Activated naive CD8-positive, alpha-beta T cell treated with anti-CD3 and anti-CD28 coated beads, Interleukin-2, amount 10 ng/mL, durations not matched to agents 7 days and 5 days (primary cell): ENCODE measurements around the gene CNNM1. TPM values are rescaled to one million over a fixed set of nuclear protein-coding genes. Genes with fewer than 3 reads are reported as not detected.

Experiments used
- ATAC-seq: fragments of 150-1000 bp; cut with Tn5 transposase; one replicate; pipeline ENCODE4 v1.10.0; 2021; ENCODE audit warnings: low read depth, moderate library complexity
- POLR2A ChIA-PET: fragments of 350-600 bp; sonication (Branson Sonifier 250); formaldehyde crosslinking; loops from one replicate; lab custom pipeline; 2021; ENCODE audit warnings: antibody characterized with exemption; lab: Charles Lee
- DNase-seq: peaks from one replicate; pipeline ENCODE4 v3.0.0; 2021
- H3K27ac Mint-ChIP-seq: one replicate; pipeline ENCODE4 v1.8.0; 2022; ENCODE audit warnings: mild to moderate bottlenecking, mixed read lengths
- H3K27me3 Mint-ChIP-seq: one replicate; pipeline ENCODE4 v1.8.0; 2022; ENCODE audit warnings: mild to moderate bottlenecking, moderate library complexity, mixed read lengths
- H3K36me3 Mint-ChIP-seq: one replicate; pipeline ENCODE4 v1.8.0; 2021; ENCODE audit warnings: mild to moderate bottlenecking, mixed read lengths
- H3K4me1 Mint-ChIP-seq: one replicate; pipeline ENCODE4 v1.8.0; 2021; ENCODE audit warnings: mixed read lengths
- H3K4me3 Mint-ChIP-seq: one replicate; pipeline ENCODE4 v1.8.0; 2022; ENCODE audit warnings: mild to moderate bottlenecking, moderate library complexity, mixed read lengths
- H3K9me3 Mint-ChIP-seq: one replicate; pipeline ENCODE4 v1.8.0; 2021; ENCODE audit warnings: mixed read lengths
- total RNA-seq, 2 experiments: library from RNA; stranded (reverse); gene quantifications; one replicate each; pipeline ENCODE4 v1.2.3, GENCODE V29; 2021

The CNNM1 gene
- total RNA-seq, 2 experiments from 2014 or later = 0.26 to 0.50 TPM

DNA sequence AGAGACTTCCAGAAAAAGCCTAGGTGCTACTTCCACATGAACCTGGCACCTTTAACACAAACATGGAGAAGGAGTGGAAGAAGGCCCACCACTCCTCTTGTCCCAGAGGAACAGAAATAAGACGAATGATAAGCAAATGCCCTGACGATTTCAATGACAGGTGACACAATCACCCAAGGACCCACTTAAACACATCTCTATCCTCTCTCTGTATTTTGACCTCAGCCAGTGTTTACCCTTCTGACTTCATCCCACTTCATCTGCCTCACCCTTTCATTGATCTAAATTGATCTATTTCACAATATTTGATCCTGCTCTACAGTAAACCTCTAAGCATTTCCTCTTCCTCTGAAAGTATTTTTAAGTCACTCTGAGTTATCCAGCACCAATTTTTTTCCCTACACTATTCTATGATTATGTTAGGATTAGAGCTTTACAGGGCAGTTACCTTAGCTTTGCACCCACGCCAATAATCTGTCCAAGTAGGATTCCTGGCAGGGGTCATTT is 92.1 kb downstream of the CNNM1 start:
- no peak for DNase-seq
- no peaks in the 10 kb centered on the region for H3K27me3 Mint-ChIP-seq
- ATAC-seq = no peak
- no peaks in the 10 kb centered on the region for H3K9me3 Mint-ChIP-seq
- H3K4me3 Mint-ChIP-seq = no peak overlapping the region
- POLR2A ChIA-PET = no interaction called here
- H3K4me1 Mint-ChIP-seq = peaks cover 2% of the 10 kb centered on the region
- no peak overlapping the region for H3K27ac Mint-ChIP-seq
- peaks cover 22% of the 10 kb centered on the region for H3K36me3 Mint-ChIP-seq

DNA sequence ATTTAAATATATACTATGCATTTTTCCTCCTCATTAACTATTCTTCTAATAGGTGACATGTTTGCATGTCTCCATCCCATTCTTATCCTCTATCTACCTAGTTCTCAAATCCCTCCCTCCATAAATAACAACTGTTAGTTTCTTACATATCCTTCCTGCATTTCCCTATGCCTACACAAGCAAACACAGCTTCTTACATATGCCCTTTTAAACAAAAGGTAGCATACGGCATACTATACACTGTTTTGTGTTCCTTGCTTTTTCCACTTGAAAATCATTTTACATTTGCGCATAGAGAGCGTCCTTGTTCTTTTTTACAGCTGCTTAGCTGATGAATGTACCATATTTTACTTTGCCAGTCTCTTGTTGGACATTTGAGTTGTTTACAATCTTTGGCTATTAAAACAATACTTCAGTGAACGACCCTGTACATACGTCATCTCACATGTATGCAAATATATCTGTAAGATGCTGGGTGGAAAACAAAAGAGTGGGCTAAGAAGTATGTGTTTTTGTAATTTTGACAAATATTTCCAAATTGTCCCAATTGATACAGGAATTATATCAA is 93.5 kb downstream of the CNNM1 start:
- POLR2A ChIA-PET = no interaction called here

DNA sequence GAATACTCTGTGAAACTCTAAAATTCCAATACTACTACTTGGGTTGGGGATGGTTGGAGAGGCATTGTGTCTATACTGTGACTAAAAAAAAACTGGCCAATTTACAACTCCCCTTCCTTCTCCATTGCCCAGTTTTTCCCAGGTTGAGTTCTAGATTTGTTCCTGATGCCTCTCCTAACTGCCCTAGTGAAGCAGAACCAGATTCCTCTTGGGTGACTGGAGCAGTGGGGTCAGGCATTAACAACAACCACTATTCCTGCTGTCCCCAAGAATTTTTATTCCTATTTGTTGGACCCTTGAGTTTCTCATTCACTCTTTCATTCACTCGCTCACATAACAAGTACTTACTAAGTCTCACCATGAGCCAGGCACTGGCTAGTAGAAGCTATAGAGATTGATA is 95.5 kb downstream of the CNNM1 start:
- Mint-ChIP-seq H3K36me3 (peaks cover 11% of the 10 kb centered on the region), H3K27ac (no peak overlapping the region), H3K9me3 (no peaks in the 10 kb centered on the region), H3K4me3 (no peak overlapping the region), H3K4me1 (peaks cover 12% of the 10 kb centered on the region), H3K27me3 (no peaks in the 10 kb centered on the region)
- POLR2A ChIA-PET = no interaction called here
- DNase-seq = no peak
- ATAC-seq = no peak

More for the DNA sequence above, 93.5 kb downstream of the CNNM1 start:
- H3K9me3 Mint-ChIP-seq = no peaks in the 10 kb centered on the region
- no peak for ATAC-seq
- no peak overlapping the region for H3K4me3 Mint-ChIP-seq
- H3K36me3 Mint-ChIP-seq = peaks cover 18% of the 10 kb centered on the region
- no peak overlapping the region for H3K27ac Mint-ChIP-seq
- no peaks in the 10 kb centered on the region for H3K27me3 Mint-ChIP-seq
- H3K4me1 Mint-ChIP-seq = peaks cover 2% of the 10 kb centered on the region
- DNase-seq = no peak

DNA sequence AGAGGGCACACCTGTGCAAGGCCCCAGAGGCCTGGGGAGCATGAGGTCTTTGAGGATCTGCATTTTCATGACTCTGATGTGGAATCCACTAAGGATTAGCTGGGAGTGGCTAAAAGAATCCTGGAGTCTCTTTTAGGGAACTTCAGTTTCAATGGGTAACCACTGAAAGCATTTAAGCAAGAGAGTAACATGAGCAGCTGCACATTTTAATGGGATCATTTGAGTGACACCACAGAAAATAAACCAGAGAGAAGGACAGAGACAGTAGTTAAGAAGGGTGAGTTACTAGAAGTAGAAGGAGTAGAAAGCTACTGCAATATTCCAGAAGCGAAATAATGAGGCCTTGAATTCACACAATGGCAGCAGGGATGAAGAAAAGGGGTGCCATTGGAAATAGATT is 96.0 kb downstream of the CNNM1 start:
- DNase-seq = no peak
- Mint-ChIP-seq H3K36me3 (peaks cover 9% of the 10 kb centered on the region), H3K4me3 (no peak overlapping the region), H3K27me3 (no peaks in the 10 kb centered on the region), H3K27ac (peak overlapping the region; percentile 4), H3K9me3 (no peaks in the 10 kb centered on the region), H3K4me1 (peaks cover 15% of the 10 kb centered on the region)
- POLR2A ChIA-PET = no interaction called here
- no peak for ATAC-seq

DNA sequence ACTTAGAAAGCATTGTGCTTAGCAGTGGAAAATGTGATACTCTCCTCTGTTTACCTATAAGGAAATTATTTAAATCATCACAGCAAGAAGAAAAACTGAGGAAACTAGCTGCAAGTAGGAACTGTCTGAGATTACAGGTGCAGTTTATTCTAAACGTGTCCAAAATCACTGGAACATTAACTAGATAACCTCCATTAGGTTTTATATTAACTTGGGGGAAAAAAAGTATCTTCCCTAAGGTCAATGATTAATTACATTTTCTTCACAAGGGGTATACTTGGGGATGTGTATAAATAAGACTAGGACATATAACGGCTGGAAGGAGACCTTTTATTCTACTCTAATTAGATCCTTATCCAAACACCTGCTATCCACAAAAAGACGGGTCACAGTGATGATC is 97.5 kb downstream of the CNNM1 start:
- Mint-ChIP-seq H3K27ac (no peak overlapping the region), H3K9me3 (no peaks in the 10 kb centered on the region), H3K27me3 (no peaks in the 10 kb centered on the region), H3K36me3 (peaks cover 6% of the 10 kb centered on the region), H3K4me3 (no peak overlapping the region), H3K4me1 (peaks cover 18% of the 10 kb centered on the region)
- ATAC-seq (no peak), DNase-seq (no peak)
- POLR2A ChIA-PET = no interaction called here

DNA sequence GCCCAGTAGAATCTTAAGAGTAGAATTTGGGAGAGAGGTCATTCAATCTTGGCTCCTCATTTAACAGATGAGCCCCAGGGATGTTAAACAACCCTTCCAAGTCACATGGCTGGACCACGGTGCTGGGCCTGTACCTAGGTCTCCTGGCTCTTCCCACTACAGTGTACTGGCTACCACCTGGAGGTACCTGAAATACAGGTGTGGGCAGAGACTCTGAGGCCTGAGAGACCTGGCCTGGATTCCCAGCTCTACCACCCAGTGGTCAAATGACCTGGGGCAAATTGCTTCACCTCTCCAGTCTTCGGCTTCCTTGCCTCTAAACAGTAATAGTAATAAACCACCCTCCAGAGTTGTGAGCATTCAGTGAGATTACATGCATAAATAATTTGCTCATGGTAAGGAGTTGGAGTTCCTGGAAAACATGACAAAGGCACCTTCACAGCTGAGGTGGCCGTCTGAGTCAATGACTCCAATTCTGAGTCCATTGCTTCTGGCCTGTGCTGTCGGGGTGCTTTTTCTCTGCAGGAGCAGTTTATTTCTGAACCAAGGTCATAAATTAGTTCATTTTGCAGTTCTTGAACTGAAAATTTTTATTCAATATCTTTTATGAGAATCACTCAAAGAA is 98.5 kb downstream of the CNNM1 start:
- Mint-ChIP-seq H3K4me1 (peaks cover 24% of the 10 kb centered on the region), H3K9me3 (no peaks in the 10 kb centered on the region), H3K27me3 (no peaks in the 10 kb centered on the region), H3K4me3 (no peak overlapping the region), H3K27ac (no peak overlapping the region), H3K36me3 (peaks cover 6% of the 10 kb centered on the region)
- DNase-seq = no peak
- POLR2A ChIA-PET = no interaction called here
- ATAC-seq = no peak

DNA sequence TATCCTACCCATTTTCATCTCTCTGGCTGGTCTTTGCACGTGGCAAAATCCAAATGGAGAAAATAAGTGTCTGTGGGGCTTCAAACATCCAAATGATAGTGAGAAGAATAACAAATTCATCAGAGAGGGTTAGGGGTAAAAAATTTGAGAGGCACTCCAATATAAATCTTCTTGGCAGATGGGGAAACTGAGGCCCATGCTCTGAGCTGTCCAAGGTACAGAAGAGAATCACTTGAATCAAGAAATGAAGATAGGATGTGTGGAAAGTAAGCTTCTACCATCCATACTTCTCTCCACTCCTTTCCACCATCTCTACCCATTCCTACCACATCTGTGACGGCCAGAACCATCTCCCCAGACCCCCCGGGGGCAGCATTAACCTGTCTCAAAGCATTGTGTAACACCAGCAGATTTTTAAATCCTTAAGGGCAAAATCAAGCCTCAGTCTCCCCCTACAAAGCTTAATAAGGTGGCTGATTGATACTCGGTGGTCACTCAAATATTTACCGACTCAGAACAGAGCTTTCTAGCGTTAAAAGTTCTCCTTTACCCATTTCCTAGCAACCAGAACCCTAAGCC is 100.5 kb downstream of the CNNM1 start:
- H3K36me3 Mint-ChIP-seq = peaks cover 6% of the 10 kb centered on the region
- H3K4me1 Mint-ChIP-seq = peaks cover 30% of the 10 kb centered on the region
- peak overlapping the region; percentile 99 for H3K4me3 Mint-ChIP-seq
- no peak for ATAC-seq
- peak overlapping the region; percentile 96 for H3K27ac Mint-ChIP-seq
- H3K27me3 Mint-ChIP-seq = no peaks in the 10 kb centered on the region
- POLR2A ChIA-PET = interaction anchor here (1.3 to 2.5 kb wide), 4 partner anchors 18 to 192 kb away, joined by 3 to 15 read pairs (median 8); partner anchors contain the start of gene SLC25A28
- H3K9me3 Mint-ChIP-seq = no peaks in the 10 kb centered on the region
- DNase-seq = no peak

DNA sequence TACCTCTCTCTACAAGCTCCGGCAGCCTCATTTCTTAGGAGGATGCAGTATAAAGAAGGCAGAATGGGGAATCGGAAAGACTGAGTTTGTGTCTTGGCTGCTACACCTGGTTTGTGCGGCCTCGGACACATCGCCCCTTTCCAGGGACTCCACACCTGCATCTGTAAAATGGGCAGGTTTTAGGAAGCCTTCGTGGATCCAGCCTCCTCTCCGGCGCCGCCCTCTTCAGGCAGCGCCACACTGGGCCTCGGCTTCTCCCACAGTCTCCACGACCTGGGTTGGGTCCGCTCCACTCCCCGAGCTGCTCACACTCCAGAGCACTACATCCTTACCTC is 100.9 kb downstream of the CNNM1 start:
- Mint-ChIP-seq H3K27ac (peak overlapping the region; percentile 96), H3K9me3 (no peaks in the 10 kb centered on the region), H3K27me3 (no peaks in the 10 kb centered on the region), H3K36me3 (peaks cover 6% of the 10 kb centered on the region), H3K4me1 (peaks cover 30% of the 10 kb centered on the region), H3K4me3 (peak overlapping the region; percentile 99)
- no peak for DNase-seq
- peak; percentile 1 for ATAC-seq
- POLR2A ChIA-PET = interaction anchor here (1.3 to 2.5 kb wide), 4 partner anchors 18 to 191 kb away, joined by 3 to 15 read pairs (median 8); partner anchors contain the start of gene SLC25A28

DNA sequence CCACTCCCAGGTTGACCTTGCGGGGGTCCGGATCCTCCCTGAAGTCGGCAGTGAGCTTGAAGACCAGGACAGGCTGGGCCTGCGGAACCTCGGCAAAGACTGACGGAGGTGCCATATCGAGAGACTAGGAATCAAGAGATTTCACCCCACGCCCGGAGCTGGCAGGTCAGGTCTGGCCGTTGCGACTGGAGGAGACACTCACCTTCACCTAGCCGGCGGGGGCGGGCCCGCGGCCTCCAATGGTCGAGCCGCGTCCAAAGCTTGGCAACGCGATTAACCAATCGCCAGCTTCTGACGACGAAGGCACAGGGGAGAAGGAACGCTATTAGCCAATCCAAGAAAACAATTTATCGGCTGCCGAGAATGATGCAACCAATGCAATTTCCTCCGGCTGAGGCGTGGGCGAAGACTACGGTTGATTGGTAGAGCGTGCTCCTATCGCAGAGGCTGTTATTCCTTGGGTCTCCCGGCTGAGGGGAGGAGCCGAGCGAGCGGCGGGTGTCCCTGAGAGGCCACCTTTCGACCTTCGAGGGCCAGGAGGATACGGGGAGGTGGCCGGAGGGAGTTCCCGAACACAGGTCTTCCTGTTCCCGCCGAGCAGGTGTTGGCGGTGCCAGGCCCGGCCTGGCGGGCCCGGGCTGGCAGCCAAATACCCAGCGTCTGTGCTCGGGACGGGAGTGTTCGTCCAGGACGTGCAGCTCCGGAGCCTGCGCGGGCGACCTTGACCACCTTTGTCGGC is 101.5 kb downstream of the CNNM1 start, which contains the start of gene GOT1:
Gene GOT1, minus strand, starts transcription at position 174 of the 739 bp plus-strand sequence. Its CDS starts 59 bp downstream, at position 115.
- peak; percentile 90 for DNase-seq
- ATAC-seq = peak; percentile 97
- peaks cover 30% of the 10 kb centered on the region for H3K4me1 Mint-ChIP-seq
- H3K27me3 Mint-ChIP-seq = no peaks in the 10 kb centered on the region
- H3K4me3 Mint-ChIP-seq = peak within 1 kb of the TSS; percentile 99
- POLR2A ChIA-PET = interaction anchor here (0.6 to 2.5 kb wide), 6 partner anchors 19 to 302 kb away, joined by 3 to 15 read pairs (median 5); partner anchors contain the start of genes COX15, CUTC and SLC25A28
- H3K36me3 Mint-ChIP-seq = peaks cover 6% of the 10 kb centered on the region
- no peaks in the 10 kb centered on the region for H3K9me3 Mint-ChIP-seq
- peak within 1 kb of the TSS; percentile 96 for H3K27ac Mint-ChIP-seq

DNA sequence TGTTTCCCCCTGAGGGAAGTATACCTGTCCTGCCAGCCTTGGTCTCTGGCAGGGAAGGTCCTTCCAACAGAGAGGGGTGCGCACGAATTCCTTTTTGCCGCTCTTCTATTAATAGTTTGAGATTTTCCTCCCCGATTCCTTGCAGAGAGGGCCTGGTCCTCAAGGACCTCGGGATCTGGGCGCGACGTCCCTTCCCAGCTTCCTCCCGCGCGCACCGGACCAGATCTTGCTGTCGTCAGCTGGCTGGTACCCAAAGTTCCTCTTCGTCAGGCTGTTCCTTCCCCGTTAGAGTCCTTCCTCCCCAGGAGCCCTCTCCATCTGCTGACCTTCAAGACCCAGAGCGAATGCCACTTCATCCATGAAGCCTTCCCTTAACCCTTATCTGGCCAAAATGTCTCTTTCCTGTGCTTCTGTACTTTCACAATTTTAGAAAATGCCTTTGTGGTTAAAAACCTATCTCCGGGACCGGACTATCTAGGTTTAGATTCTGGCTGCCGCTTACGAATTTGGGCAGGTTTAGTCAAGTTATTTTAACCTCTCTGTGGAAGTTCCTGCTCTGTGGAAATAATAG is 102.1 kb downstream of the CNNM1 start:
- POLR2A ChIA-PET = interaction anchor here (0.6 to 2.5 kb wide), 7 partner anchors 19 to 684 kb away, joined by 3 to 15 read pairs (median 5); partner anchors contain the start of genes COX15, CUTC and SLC25A28
- H3K9me3 Mint-ChIP-seq = no peaks in the 10 kb centered on the region
- H3K4me1 Mint-ChIP-seq = peaks cover 32% of the 10 kb centered on the region
- H3K27ac Mint-ChIP-seq = peak overlapping the region; percentile 96
- no peak for DNase-seq
- peaks cover 6% of the 10 kb centered on the region for H3K36me3 Mint-ChIP-seq
- H3K27me3 Mint-ChIP-seq = no peaks in the 10 kb centered on the region
- H3K4me3 Mint-ChIP-seq = peak overlapping the region; percentile 99
- no peak for ATAC-seq

DNA sequence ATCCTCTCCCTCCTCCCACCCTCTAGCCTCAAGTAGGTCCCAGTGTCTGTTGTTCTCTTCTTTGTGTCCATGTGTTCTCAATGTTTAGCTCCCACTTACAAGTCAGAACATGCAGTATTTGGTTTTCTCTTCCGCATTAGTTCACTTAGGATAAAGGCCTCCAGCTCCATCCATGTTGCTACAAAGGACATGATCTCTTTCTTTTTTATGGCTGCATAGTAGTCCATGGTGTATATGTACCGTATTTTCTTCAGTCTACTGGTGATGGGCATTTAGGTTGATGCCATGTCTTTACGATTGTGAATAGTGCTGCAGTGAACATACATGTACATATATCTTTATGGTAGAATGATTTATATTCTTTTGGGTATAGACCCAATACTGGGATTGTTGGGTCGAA is 102.9 kb downstream of the CNNM1 start:
- Mint-ChIP-seq H3K27ac (peak overlapping the region; percentile 10), H3K4me1 (peaks cover 32% of the 10 kb centered on the region)
- POLR2A ChIA-PET = no interaction called here

DNA sequence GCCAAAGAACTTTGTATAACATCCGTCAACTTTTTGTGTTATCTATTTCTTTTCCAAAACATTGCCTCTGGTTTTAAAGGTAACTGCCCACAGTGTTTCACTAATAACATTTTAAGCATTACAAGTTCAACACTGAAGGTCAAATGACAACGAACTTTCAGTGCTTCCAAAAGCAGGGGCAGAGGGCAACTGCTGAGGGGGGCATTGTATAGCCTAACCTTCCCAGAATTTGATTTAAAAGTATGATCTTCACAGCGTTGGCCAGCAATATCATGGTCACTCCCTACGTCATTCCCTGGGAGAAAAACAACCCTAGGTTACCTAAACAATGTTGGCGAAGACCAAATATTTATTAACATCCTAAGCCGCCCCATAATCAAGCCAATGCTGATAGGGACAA is 103.7 kb downstream of the CNNM1 start:
- H3K36me3 Mint-ChIP-seq = peaks cover 6% of the 10 kb centered on the region
- H3K9me3 Mint-ChIP-seq = no peaks in the 10 kb centered on the region
- no peak overlapping the region for H3K4me3 Mint-ChIP-seq
- DNase-seq (no peak), ATAC-seq (no peak)
- POLR2A ChIA-PET = no interaction called here
- H3K27ac Mint-ChIP-seq = no peak overlapping the region
- H3K4me1 Mint-ChIP-seq = peaks cover 32% of the 10 kb centered on the region
- no peaks in the 10 kb centered on the region for H3K27me3 Mint-ChIP-seq

More for the DNA sequence above, 102.9 kb downstream of the CNNM1 start:
- Mint-ChIP-seq H3K9me3 (no peaks in the 10 kb centered on the region), H3K27me3 (no peaks in the 10 kb centered on the region), H3K4me3 (peak overlapping the region; percentile 73), H3K36me3 (peaks cover 6% of the 10 kb centered on the region)
- DNase-seq = no peak
- ATAC-seq = no peak
